ENCODE data around the gene SLC4A1.

DNA sequence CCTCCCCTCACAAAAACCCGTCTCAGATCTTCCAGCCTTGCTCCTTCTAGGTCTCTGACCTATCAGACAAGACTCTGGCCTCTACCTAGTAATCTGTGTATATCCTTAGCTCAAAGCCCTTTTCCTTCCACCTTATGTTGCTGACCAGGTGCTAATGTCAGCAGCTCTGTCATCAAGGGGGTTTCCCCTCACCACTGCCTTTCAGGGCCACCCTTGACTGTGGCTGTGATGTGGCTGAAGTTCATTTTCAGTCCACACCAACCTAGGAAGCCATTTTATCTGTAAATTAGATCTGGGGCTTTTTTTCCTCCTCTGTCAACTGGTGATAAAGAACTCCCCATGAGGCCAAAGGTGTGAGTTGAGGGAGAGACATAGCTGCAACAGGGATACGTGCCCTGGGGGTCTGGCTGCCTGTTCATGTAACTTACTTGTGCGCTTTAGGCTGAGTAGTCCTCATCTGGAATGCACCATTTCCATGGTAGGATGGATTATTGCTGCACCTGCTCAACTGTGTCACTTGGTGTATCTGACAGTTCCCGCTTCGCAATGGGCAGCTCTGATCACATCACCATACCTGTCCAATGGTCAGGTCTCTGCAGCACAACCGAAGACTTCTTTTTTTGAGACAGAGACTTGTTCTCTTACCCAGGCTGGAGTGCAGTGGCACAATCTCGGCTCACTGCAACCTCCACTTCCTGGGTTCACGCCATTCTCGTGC lies 25.7 kb upstream of the SLC4A1 start:
- TF ChIP-seq, protein P1, sequence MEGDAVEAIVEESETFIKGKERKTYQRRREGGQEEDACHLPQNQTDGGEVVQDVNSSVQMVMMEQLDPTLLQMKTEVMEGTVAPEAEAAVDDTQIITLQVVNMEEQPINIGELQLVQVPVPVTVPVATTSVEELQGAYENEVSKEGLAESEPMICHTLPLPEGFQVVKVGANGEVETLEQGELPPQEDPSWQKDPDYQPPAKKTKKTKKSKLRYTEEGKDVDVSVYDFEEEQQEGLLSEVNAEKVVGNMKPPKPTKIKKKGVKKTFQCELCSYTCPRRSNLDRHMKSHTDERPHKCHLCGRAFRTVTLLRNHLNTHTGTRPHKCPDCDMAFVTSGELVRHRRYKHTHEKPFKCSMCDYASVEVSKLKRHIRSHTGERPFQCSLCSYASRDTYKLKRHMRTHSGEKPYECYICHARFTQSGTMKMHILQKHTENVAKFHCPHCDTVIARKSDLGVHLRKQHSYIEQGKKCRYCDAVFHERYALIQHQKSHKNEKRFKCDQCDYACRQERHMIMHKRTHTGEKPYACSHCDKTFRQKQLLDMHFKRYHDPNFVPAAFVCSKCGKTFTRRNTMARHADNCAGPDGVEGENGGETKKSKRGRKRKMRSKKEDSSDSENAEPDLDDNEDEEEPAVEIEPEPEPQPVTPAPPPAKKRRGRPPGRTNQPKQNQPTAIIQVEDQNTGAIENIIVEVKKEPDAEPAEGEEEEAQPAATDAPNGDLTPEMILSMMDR (conservative IDR thresholded peaks at IDR 0.05; ENCODE audit: low read depth, low read length): no peak
- TF ChIP-seq EZH2phosphoT487 (IDR thresholded peaks at IDR 0.05; ENCODE audit: borderline replicate concordance, low read length): no peak
- TF ChIP-seq EZH2 (IDR thresholded peaks at IDR 0.05; ENCODE audit: low read length, unreplicated experiment): no peak

Data from PC-3 (cell line).